Putamen (tissue), 1 donor: Measurements from ENCODE around the gene APBA2.
"Not testable (repeated sequence)": the region's sequence is repeated elsewhere in the genome, so short reads cannot be mapped to it uniquely, and the experiment has no call there.

ENCODE experiments used
- DNase-seq: peaks from one replicate; pipeline ENCODE4 v3.0.0-alpha.2; 2016; ENCODE audit warnings: low spot score

The APBA2 gene

GRCh38 chr15:29035336-29036285 lies 149.8 kb downstream of the APBA2 start:
- no peak for DNase-seq

- DNase-seq = no peak
Observed at GRCh38 chr15:29037997-29038705, 152.4 kb downstream of the APBA2 start.

GRCh38 chr15:29039466-29040369 lies 153.9 kb downstream of the APBA2 start:
- DNase-seq = no peak

GRCh38 chr15:29040370-29040751 lies 154.6 kb downstream of the APBA2 start:
- peak; percentile 49 for DNase-seq

GRCh38 chr15:29043736-29044502 lies 158.1 kb downstream of the APBA2 start:
- DNase-seq = peak; percentile 84

- DNase-seq = no peak
Observed at GRCh38 chr15:29044503-29044901, 158.7 kb downstream of the APBA2 start.

- DNase-seq = not testable (repeated sequence)
Observed at GRCh38 chr15:29045161-29045560, 159.4 kb downstream of the APBA2 start.

- DNase-seq = no peak
Observed at GRCh38 chr15:29045717-29046116, 159.9 kb downstream of the APBA2 start.

GRCh38 chr15:29046281-29046810 lies 160.6 kb downstream of the APBA2 start:
- no peak for DNase-seq

GRCh38 chr15:29046977-29047376 lies 161.2 kb downstream of the APBA2 start:
- DNase-seq = no peak

- DNase-seq = no peak
Observed at GRCh38 chr15:29048011-29048410, 162.2 kb downstream of the APBA2 start.

GRCh38 chr15:29050870-29051269 lies 165.1 kb downstream of the APBA2 start:
- DNase-seq = no peak

GRCh38 chr15:29051422-29051821 lies 165.6 kb downstream of the APBA2 start:
- no peak for DNase-seq

- no peak for DNase-seq
Observed at GRCh38 chr15:29053006-29053405, 167.2 kb downstream of the APBA2 start.

- DNase-seq = no peak
Observed at GRCh38 chr15:29053661-29054131, 167.9 kb downstream of the APBA2 start.

GRCh38 chr15:29054171-29055045 lies 168.6 kb downstream of the APBA2 start:
- no peak for DNase-seq

- DNase-seq = no peak
Observed at GRCh38 chr15:29055876-29056275, 170.1 kb downstream of the APBA2 start.

- no peak for DNase-seq
Observed at GRCh38 chr15:29056839-29057450, 171.2 kb downstream of the APBA2 start.

- no peak for DNase-seq
Observed at GRCh38 chr15:29057856-29058255, 172.1 kb downstream of the APBA2 start.
